Measurements from ENCODE around the gene MYO7A. TPM values are rescaled to one million over a fixed set of nuclear protein-coding genes. Genes with fewer than 3 reads are reported as not detected.

Gene MYO7A
- total and polyA plus RNA-seq, 2 experiments from 2014 or later, result 0.48 to 1.6 TPM

DNA sequence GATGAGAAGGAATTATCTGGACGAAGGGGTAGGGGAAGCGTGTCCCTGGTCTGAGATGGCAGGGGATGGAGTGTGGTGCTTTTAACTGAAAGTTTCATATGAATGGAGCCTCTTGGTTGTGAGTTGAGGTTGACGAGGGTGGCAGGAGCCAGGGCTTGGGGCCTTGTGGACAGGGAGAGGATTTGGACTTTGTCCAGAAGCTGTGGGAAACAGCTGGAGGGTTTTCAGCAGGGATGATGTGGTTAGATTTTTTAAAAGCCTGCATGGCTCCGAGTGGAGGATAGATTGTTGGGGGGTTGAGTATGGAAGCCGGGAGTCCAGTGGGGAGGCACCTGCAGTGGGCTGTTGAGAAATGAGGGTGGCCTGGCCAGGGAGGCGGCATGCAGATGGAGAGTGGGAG, 24.8 kb downstream of the MYO7A start:
- Histone ChIP-seq H3K9me3 (ENCODE audit: low read depth) (no peaks in the 10 kb centered on the region), H3K27me3 (peaks cover 2% of the 10 kb centered on the region), H3K4me3 (no peak overlapping the region), H3K36me3 (no peaks in the 10 kb centered on the region), H3K27ac (no peak overlapping the region), H3K4me1 (ENCODE audit: low read depth) (no peaks in the 10 kb centered on the region)
- peak in 1 of 2 donors; percentile 68 for DNase-seq (ENCODE audit: low read depth in 1 of 2, low spot score in 1 of 2)
- TF ChIP-seq, protein P1, sequence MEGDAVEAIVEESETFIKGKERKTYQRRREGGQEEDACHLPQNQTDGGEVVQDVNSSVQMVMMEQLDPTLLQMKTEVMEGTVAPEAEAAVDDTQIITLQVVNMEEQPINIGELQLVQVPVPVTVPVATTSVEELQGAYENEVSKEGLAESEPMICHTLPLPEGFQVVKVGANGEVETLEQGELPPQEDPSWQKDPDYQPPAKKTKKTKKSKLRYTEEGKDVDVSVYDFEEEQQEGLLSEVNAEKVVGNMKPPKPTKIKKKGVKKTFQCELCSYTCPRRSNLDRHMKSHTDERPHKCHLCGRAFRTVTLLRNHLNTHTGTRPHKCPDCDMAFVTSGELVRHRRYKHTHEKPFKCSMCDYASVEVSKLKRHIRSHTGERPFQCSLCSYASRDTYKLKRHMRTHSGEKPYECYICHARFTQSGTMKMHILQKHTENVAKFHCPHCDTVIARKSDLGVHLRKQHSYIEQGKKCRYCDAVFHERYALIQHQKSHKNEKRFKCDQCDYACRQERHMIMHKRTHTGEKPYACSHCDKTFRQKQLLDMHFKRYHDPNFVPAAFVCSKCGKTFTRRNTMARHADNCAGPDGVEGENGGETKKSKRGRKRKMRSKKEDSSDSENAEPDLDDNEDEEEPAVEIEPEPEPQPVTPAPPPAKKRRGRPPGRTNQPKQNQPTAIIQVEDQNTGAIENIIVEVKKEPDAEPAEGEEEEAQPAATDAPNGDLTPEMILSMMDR (IDR thresholded peaks at IDR 0.05; ENCODE audit: low read depth, low read length), result no peak

DNA sequence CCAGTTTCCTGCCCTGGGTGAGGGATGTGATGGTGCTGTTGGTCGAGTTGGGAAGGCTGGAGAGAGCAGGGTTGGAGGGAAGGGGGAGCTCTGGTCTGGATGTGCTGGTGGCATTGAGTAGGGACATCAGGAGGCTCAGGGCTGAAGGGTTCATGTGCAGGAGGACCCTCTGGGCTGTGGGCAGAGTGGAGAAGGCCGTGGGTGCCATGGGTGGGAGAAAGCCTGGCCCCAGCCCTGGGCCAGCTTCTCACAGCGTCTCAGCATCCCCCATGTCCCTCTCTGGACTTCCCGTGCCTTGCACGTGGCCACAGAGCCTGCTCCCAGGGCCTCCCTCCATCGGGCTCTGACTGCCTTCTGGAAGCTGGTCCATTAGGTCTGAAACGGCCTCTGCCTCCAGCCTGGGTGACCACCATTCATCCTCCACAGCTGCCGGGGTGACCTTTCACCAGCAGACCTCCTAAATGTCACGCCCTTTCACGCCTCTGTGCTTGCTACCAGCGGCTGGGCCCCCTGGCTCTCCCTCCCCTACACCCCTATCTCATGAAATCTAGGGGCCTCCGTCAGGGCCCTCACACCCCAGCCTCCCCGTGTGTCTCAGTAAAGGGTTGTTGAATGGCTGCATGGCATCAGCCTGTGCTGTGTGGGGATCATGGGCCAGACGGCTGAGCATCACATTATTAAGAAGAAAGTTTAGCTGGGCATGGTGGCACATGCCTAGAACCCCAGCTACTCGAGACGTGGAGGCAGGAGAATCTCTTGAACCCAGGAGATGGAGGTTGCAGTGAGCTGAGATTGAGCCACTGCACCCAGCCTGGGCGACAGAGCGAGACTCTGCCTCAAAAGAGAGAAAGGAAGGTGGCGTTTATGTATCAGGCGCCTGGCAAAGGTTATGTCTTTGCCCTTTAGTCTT, 25.5 kb downstream of the MYO7A start:
- TF ChIP-seq, protein P1 (IDR thresholded peaks at IDR 0.05; ENCODE audit: low read depth, low read length), result no peak
- Histone ChIP-seq H3K9me3 (ENCODE audit: low read depth) (no peaks in the 10 kb centered on the region), H3K4me1 (ENCODE audit: low read depth) (no peaks in the 10 kb centered on the region), H3K4me3 (no peak overlapping the region), H3K27ac (no peak overlapping the region), H3K36me3 (no peaks in the 10 kb centered on the region), H3K27me3 (no peaks in the 10 kb centered on the region)
- no peak for DNase-seq (ENCODE audit: low read depth in 1 of 2, low spot score in 1 of 2)

DNA sequence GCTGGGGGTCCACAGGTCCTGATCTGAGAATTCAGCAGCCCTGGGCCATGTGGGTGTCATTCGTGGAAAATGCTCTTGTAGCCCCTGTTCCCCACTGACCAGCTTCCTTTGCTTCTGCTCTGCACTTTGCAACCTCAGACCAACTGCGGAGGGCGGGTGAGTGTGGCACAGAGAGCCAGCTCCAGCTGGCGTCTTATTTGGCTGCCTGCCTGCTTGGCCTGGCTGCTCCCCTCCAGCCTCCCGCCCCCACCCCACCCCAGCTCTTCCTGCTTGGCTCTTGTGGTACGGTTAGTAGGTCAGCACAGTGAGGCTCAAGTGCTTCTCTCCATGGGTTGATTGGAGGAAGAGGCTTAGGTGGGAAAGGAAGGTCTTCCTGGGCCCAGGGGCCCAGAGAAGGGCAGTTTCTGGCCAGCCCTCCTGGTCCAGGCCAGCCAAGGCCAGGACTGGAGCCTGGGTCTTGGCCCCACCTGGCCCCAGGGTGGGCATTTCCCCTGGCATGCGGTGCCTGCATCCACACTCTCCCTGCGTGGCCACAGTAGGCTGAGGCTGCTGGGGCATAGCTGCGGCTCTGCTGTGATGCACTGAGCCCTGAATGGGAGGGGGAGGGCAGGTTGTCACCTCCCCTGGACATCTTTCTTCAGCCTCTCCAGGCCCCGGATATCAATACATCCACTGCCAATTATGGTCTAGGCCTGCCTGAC, 26.5 kb downstream of the MYO7A start:
- Histone ChIP-seq H3K27ac (no peak overlapping the region), H3K36me3 (no peaks in the 10 kb centered on the region), H3K9me3 (ENCODE audit: low read depth) (no peaks in the 10 kb centered on the region), H3K4me3 (no peak overlapping the region), H3K4me1 (ENCODE audit: low read depth) (no peaks in the 10 kb centered on the region), H3K27me3 (no peaks in the 10 kb centered on the region)
- no peak for DNase-seq (ENCODE audit: low read depth in 1 of 2, low spot score in 1 of 2)
- TF ChIP-seq, protein P1 (IDR thresholded peaks at IDR 0.05; ENCODE audit: low read depth, low read length), result no peak

DNA sequence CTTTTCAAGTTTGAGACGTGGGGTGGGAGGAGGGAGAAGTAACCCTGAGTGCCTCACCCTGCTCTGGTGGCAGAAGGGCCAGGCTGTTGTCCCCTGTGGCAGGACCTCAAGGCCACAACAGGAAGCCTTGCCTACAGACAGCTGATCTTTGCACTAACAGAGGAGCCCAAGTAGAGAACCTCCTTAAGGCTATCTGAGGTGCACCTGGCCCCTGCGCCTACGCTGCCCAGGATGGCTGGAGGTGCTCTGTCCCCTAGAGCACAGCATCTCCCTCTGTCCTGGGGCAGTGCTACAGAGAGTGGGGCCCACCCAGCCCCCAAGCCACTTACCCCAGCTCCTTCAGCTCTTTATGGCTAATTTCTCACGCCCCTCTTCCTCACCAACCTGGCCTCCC, 27.0 kb downstream of the MYO7A start:
- H3K36me3 ChIP-seq, result no peaks in the 10 kb centered on the region
- TF ChIP-seq, protein P1 (IDR thresholded peaks at IDR 0.05; ENCODE audit: low read depth, low read length), result no peak
- H3K9me3 ChIP-seq (ENCODE audit: low read depth), result no peaks in the 10 kb centered on the region
- no peak overlapping the region for H3K4me3 ChIP-seq
- H3K27me3 ChIP-seq, result no peaks in the 10 kb centered on the region
- H3K27ac ChIP-seq, result no peak overlapping the region
- no peaks in the 10 kb centered on the region for H3K4me1 ChIP-seq (ENCODE audit: low read depth)
- DNase-seq (ENCODE audit: low read depth in 1 of 2, low spot score in 1 of 2), result no peak

DNA sequence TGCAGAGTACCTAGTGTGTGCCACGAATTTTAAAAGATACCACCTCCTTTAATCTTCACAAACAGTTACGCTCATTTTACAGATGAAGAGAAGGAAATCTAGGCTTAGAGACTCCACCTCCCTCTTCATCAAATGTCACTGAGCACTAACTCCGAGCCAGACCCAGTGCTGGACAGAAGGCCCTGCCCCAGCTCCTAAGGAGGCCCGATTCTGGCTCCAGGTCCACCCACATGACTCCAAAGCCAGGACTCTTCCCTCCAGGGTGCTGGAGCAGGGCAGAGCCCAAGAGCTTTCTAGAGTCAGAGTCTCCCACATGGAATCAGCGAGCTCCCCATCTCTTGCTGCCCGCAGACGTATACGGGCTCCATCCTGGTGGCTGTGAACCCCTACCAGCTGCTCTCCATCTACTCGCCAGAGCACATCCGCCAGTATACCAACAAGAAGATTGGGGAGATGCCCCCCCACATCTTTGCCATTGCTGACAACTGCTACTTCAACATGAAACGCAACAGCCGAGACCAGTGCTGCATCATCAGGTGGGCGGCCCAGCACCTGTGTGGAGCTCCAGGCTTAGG, 27.6 kb downstream of the MYO7A start:
- H3K9me3 ChIP-seq (ENCODE audit: low read depth), result no peaks in the 10 kb centered on the region
- TF ChIP-seq, protein P1 (IDR thresholded peaks at IDR 0.05; ENCODE audit: low read depth, low read length), result no peak
- H3K36me3 ChIP-seq, result no peaks in the 10 kb centered on the region
- no peak overlapping the region for H3K27ac ChIP-seq
- no peaks in the 10 kb centered on the region for H3K4me1 ChIP-seq (ENCODE audit: low read depth)
- DNase-seq (ENCODE audit: low read depth in 1 of 2, low spot score in 1 of 2), result no peak
- H3K4me3 ChIP-seq, result no peak overlapping the region
- no peaks in the 10 kb centered on the region for H3K27me3 ChIP-seq

Measured in cardiac muscle cell (in vitro differentiated cells and primary cell).